K562 (cell line): ENCODE results near the gene CAPN10. TPM values are rescaled to one million over a fixed set of nuclear protein-coding genes. Genes with fewer than 3 reads are reported as not detected.
A peak's percentile ranks its signal among the peaks of the same experiment; 100 is the strongest.

Experiments
- DIDO1 ChIP-seq: fragments of 450-650 bp; IDR thresholded peaks from 2 replicates; pipeline ENCODE4 v1.6.1; 2016; ENCODE audit warnings: low read depth, missing biosample characterization, missing genetic modification characterization
- DNMT1 ChIP-seq: fragments of 450-650 bp; IDR thresholded peaks from 2 replicates; pipeline ENCODE4 v1.6.1; 2016; ENCODE audit warnings: antibody characterized with exemption, mild to moderate bottlenecking
- ELF2 ChIP-seq: fragments of 250-450 bp; sonication (Bioruptor Pico); IDR thresholded peaks from 2 replicates; pipeline ENCODE4 v1.5.0; 2021; ENCODE audit warnings: mild to moderate bottlenecking
- MCM7 ChIP-seq, 2 experiments: fragments of 450-650 bp; IDR thresholded peaks; 2 replicates each; pipeline ENCODE4 v1.6.1; 2016 to 2018
- MGA ChIP-seq: fragments of 450-650 bp; IDR thresholded peaks from 2 replicates; pipeline ENCODE4 v1.6.1; 2016; ENCODE audit warnings: mild to moderate bottlenecking, moderate library complexity
- TARDBP ChIP-seq: fragments of 450-650 bp; IDR thresholded peaks from 2 replicates; pipeline ENCODE4 v1.6.1; 2016
- ZBTB7A ChIP-seq: IDR thresholded peaks from 2 replicates; pipeline ENCODE4 v1.6.1; 2011; ENCODE audit warnings: low read depth, mild to moderate bottlenecking, low read length, moderate library complexity, borderline replicate concordance; ENCODE audit not compliant: control insufficient read depth
- ZMIZ1 ChIP-seq, 2 experiments: fragments of 150-350 bp in 1 of 2; IDR thresholded peaks; 2 replicates each; pipeline ENCODE4 v1.6.1; 2012 to 2016; ENCODE audit warnings: low read depth in 2 of 2, low read length in 2 of 2, mild to moderate bottlenecking in 1 of 2, moderate library complexity in 1 of 2
- ZNF57 ChIP-seq: fragments of 450-650 bp; formaldehyde crosslinking; IDR thresholded peaks from 2 replicates; pipeline ENCODE4 v1.4.0; 2020; ENCODE audit warnings: mild to moderate bottlenecking, moderate library complexity
- polyA plus RNA-seq, 8 experiments: library from polyadenylated mRNA; depleted of rRNA in 4 of 8; stranded (reverse) in 5 of 8; unstranded in 3 of 8; fragments of >200 nt; fragmentation: Nextera tagmentation in 2 of 8; fragmentation: Illumina TruSeq in 1 of 8; extraction: Ambion mirVana in 2 of 8; extraction: Trizol in 1 of 8; gene quantifications; 2 replicates each; pipeline versions ENCODE4 v1.2.1 to v1.2.3, GENCODE V29; 2011 to 2014; ENCODE audit warnings: inconsistent platforms in 1 of 8, missing spikeins in 1 of 8
- total RNA-seq, 7 experiments: library from RNA; depleted of rRNA in 6 of 7; stranded (reverse); fragments of >200 nt in 6 of 7; fragmentation: Illumina TruSeq in 2 of 7; extraction: Trizol in 2 of 7; gene quantifications; 2 replicates each; pipeline versions ENCODE4 v1.2.1 to v1.2.3, GENCODE V29; 2011 to 2021; ENCODE audit warnings: low replicate concordance in 1 of 7
- TF ChIP-seq, protein P1 (sequence below), 2 experiments: IDR thresholded peaks; 2 replicates each; pipeline ENCODE4 v1.6.1; 2011; ENCODE audit warnings: borderline replicate concordance in 1 of 2, control low read depth in 1 of 2, low read depth in 1 of 2, low read length in 1 of 2, mild to moderate bottlenecking in 1 of 2, mixed read lengths in 1 of 2, moderate library complexity in 1 of 2; ENCODE audit not compliant: insufficient read depth in 1 of 2, insufficient read length in 1 of 2, poor library complexity in 1 of 2, severe bottlenecking in 1 of 2; ENCODE audit errors: extremely low read depth in 1 of 2

Gene CAPN10
- total and polyA plus RNA-seq, 9 of the 15 experiments (the other 6 are each of a cell fraction or from before 2014, with no cell fraction given) = 0.08 to 26.1 (median 8.4) TPM

DNA sequence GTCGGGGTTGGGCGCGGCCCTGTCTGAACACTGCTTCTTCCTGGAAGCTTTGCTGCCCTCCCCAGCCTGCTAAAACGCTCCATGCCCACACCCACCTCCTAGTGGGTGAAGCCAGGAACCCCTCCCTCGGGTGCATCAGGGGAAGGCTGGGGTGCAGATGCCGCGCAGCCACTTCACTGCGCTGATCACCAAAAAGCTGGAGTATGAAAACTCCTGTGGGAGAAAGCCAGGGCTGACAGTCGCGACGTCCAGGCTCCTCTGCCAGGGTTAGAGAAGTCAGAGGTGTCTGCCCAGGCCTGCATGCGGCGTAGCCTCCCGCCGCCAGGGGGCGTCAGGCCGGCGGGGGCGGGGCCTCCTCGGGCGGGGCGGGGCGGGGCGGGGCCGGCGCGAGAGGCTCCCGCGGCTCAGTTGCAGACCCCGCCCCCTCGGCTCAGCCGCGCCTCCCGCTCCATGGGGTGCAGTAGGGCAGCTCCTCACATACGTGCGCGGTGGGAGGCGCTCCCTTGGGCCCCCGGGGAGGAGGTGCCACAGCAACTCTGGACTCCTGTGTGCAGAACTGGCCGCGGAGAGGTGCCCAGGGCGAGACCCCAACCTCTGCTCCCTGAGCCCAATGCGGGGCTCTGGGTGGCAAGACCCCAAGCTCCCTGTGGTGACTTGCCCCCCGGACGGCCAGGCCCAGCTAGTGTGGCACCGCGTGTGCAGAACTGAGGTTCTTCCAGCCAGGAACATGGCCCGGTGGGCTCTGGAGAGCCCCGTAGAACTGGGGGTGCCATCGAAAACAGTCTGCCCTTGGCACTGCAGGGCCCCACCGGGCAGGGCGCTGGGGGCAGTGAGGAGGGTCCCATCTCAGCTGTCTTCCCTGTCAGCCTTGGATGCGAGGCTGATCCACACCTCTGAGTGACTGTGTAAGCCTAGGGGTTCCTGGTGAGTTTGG, 20.1 kb upstream of the CAPN10 start (continued):
- TF ChIP-seq TARDBP = no peak
- no peak for TF ChIP-seq ZNF57 (CRISPR knock-in tag)
- TF ChIP-seq, protein P1, sequence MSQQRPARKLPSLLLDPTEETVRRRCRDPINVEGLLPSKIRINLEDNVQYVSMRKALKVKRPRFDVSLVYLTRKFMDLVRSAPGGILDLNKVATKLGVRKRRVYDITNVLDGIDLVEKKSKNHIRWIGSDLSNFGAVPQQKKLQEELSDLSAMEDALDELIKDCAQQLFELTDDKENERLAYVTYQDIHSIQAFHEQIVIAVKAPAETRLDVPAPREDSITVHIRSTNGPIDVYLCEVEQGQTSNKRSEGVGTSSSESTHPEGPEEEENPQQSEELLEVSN (IDR thresholded peaks at IDR 0.05; ENCODE audit: borderline replicate concordance in 1 of 2, extremely low read depth in 1 of 2, insufficient read depth in 1 of 2, insufficient read length in 1 of 2, low read depth in 1 of 2, low read length in 1 of 2, poor library complexity in 1 of 2, severe bottlenecking in 1 of 2) = peak in 1 of 2 experiments; percentile 28
- no peak for TF ChIP-seq MGA
- TF ChIP-seq MCM7 (IDR thresholded peaks at IDR 0.05) = no peak
- TF ChIP-seq DIDO1 (tag) = no peak
- TF ChIP-seq ELF2 (CRISPR knock-in tag) = no peak
- no peak for TF ChIP-seq ZMIZ1 (IDR thresholded peaks at IDR 0.05; ENCODE audit: low read depth in 2 of 2, low read length in 2 of 2)
- TF ChIP-seq DNMT1 = no peak
- peak; percentile 57; the same call in 1 of the 2 replicates for TF ChIP-seq ZBTB7A
